HepG2 (cell line): ENCODE measurements around the gene BAHCC1. TPM values are rescaled to one million over a fixed set of nuclear protein-coding genes. Genes with fewer than 3 reads are reported as not detected.

Source experiments
- BHLHE40 ChIP-seq: IDR thresholded peaks from 2 replicates; pipeline ENCODE4 v1.6.1; 2011; ENCODE audit warnings: low read length, improper control_type of control experiment
- FOXA1 ChIP-seq, 2 experiments: fragments of 450-650 bp in 1 of 2; sonication (generic) in 1 of 2; formaldehyde crosslinking in 1 of 2; IDR thresholded peaks; 2 replicates each; pipeline versions ENCODE4 v1.4.0 to v1.6.1; 2016 to 2020; ENCODE audit warnings: missing genetic modification reagents in 1 of 2
- FOXM1 ChIP-seq: sonication (generic); formaldehyde crosslinking; IDR thresholded peaks from 2 replicates; pipeline ENCODE4 v1.5.0; 2020; ENCODE audit warnings: missing genetic modification reagents
- FOXP1 ChIP-seq, 2 experiments: fragments of 450-650 bp in 1 of 2; IDR thresholded peaks; 2 replicates each; pipeline ENCODE4 v1.6.1; 2017 to 2018; ENCODE audit warnings: antibody characterized with exemption in 1 of 2
- MATR3 ChIP-seq: sonication (generic); formaldehyde crosslinking; IDR thresholded peaks from 2 replicates; pipeline ENCODE4 v1.4.0; 2020; ENCODE audit warnings: missing genetic modification reagents
- MXI1 ChIP-seq: IDR thresholded peaks from 3 replicates; pipeline ENCODE4 v1.6.1; 2012; ENCODE audit warnings: low read depth, low read length, inconsistent platforms, borderline replicate concordance
- NCOA2 ChIP-seq: sonication (generic); formaldehyde crosslinking; IDR thresholded peaks from 2 replicates; pipeline ENCODE4 v1.8.0; 2022; ENCODE audit warnings: inconsistent platforms
- NPAS2 ChIP-seq: sonication (generic); formaldehyde crosslinking; IDR thresholded peaks from 2 replicates; pipeline ENCODE4 v1.8.0; 2022; ENCODE audit warnings: mild to moderate bottlenecking, missing genetic modification reagents, borderline replicate concordance
- PHB2 ChIP-seq: fragments of 450-650 bp; IDR thresholded peaks from 2 replicates; pipeline ENCODE4 v1.6.1; 2018; ENCODE audit not compliant: partially characterized antibody
- TAF1 ChIP-seq: sonication (generic); formaldehyde crosslinking; IDR thresholded peaks from 2 replicates; pipeline ENCODE4 v1.4.0; 2020; ENCODE audit warnings: missing genetic modification reagents
- ZNF180 ChIP-seq: sonication (generic); formaldehyde crosslinking; IDR thresholded peaks from 2 replicates; pipeline ENCODE4 v1.4.0; 2020; ENCODE audit warnings: low read depth, missing genetic modification reagents, borderline replicate concordance
- ZNF251 ChIP-seq: sonication (generic); formaldehyde crosslinking; IDR thresholded peaks from 2 replicates; pipeline ENCODE4 v1.9.0; 2021; ENCODE audit warnings: mild to moderate bottlenecking, missing genetic modification reagents
- ZNF441 ChIP-seq: sonication (generic); formaldehyde crosslinking; IDR thresholded peaks from 2 replicates; pipeline ENCODE4 v1.7.0; 2021; ENCODE audit warnings: missing genetic modification reagents, borderline replicate concordance
- ZNF550 ChIP-seq: sonication (generic); formaldehyde crosslinking; IDR thresholded peaks from 2 replicates; pipeline ENCODE4 v1.4.0; 2020; ENCODE audit warnings: mild to moderate bottlenecking, missing genetic modification reagents, borderline replicate concordance
- ZNF598 ChIP-seq: sonication (generic); formaldehyde crosslinking; IDR thresholded peaks from 2 replicates; pipeline ENCODE4 v1.5.1; 2020; ENCODE audit warnings: mild to moderate bottlenecking, missing genetic modification reagents, borderline replicate concordance
- ZNF616 ChIP-seq: sonication (generic); formaldehyde crosslinking; IDR thresholded peaks from 2 replicates; pipeline ENCODE4 v1.5.0; 2020; ENCODE audit warnings: low read depth, mild to moderate bottlenecking, missing genetic modification reagents
- ZNF790 ChIP-seq: sonication (generic); formaldehyde crosslinking; IDR thresholded peaks from 2 replicates; pipeline ENCODE4 v1.8.0; 2022; ENCODE audit warnings: missing genetic modification reagents, mild to moderate bottlenecking, borderline replicate concordance
- ZSCAN20 ChIP-seq: sonication (generic); formaldehyde crosslinking; IDR thresholded peaks from 2 replicates; pipeline ENCODE4 v1.4.0; 2020; ENCODE audit warnings: missing genetic modification reagents, mild to moderate bottlenecking, borderline replicate concordance
- polyA plus RNA-seq, 8 experiments: library from polyadenylated mRNA; depleted of rRNA in 3 of 8; stranded (reverse) in 7 of 8; unstranded in 1 of 8; fragments of >200 nt; fragmentation: Illumina TruSeq in 4 of 8; extraction: Trizol in 4 of 8; gene quantifications; 2 replicates each; pipeline versions ENCODE4 v1.2.1 to v1.2.3, GENCODE V29; 2011 to 2016; ENCODE audit warnings: low read depth in 4 of 8, missing spikeins in 1 of 8, mixed read lengths in 1 of 8; ENCODE audit not compliant: insufficient read depth in 1 of 8
- total RNA-seq, 5 experiments: library from RNA; depleted of rRNA; stranded (reverse); fragments of >200 nt; fragmentation: Illumina TruSeq; extraction: Trizol; gene quantifications; 2 replicates each; pipeline ENCODE4 v1.2.3, GENCODE V29; 2016; ENCODE audit warnings: low read depth in 1 of 5
- TF ChIP-seq, protein P1 (sequence below): sonication (generic); formaldehyde crosslinking; IDR thresholded peaks from 2 replicates; pipeline ENCODE4 v1.5.0; 2020; ENCODE audit warnings: mild to moderate bottlenecking, missing genetic modification reagents, borderline replicate concordance
- TF ChIP-seq, protein P2 (sequence below): IDR thresholded peaks from 2 replicates; pipeline ENCODE4 v1.6.1; 2016; ENCODE audit warnings: missing compliant biosample characterization, missing genetic modification reagents, borderline replicate concordance
- TF ChIP-seq, protein P3 (sequence below): sonication (generic); formaldehyde crosslinking; IDR thresholded peaks from 2 replicates; pipeline ENCODE4 v1.4.0; 2020; ENCODE audit warnings: missing genetic modification reagents

The BAHCC1 gene
- total and polyA plus RNA-seq, 2 of the 13 experiments (the other 11 are each of a cell fraction or from before 2014, with no cell fraction given): 1.4 to 1.7 TPM

DNA sequence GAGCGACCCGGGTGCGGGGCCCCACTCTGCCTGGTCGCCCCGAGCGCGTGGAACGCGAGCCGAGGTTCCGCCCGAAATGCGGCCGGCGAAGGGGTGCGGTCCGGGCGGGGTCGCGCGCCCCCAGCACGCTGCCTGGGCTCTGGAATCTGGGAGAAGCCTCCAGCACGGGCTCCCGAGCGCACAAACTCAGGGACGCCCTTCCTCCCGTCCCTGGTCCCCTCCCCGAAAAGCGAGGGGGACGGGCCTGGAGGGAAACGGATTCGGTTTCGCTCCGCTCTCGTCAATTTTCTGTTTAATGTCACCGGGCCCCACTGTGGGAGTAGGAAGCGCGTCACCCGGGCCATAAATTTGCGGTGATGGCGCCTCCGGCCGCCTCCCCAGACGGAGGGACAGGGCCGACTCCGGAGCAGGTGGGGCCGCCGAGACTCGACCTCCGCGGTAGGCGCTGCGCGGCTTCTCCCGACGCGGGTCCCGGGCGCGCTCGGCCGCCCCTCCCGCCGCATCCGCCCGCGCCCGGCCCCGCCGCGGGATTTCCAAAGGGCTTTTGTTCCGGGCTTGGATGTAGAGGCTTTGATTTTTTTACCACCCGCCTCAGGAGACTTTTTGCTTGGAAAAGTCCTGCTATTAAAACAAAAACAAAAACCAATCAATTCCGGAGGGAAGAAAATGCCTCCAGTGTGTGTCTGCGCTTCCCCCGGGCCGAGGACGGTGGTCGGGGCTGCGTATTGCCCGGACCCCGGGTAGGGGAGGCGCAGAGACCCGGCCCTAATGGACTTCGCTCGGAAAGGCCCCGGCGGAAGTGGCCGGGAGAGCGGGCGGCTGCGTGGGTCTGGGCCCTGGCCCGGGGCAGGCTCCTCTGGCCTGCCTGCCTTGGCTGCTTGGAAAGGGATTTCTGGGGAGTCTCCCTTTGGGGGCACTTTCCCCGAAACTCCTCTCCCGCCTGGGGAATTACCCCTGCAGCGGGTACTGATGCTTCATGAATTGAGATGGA lies 7.9 kb upstream of the BAHCC1 start (continued):
- TF ChIP-seq FOXP1 (IDR thresholded peaks at IDR 0.05) (no peak), FOXP1 (CRISPR knock-in tag; IDR thresholded peaks at IDR 0.05) (no peak), BHLHE40 (no peak), ZNF616 (CRISPR knock-in tag) (no peak), ZNF180 (CRISPR knock-in tag) (no peak), ZNF441 (CRISPR knock-in tag) (no peak), ZNF550 (CRISPR knock-in tag) (no peak), FOXM1 (CRISPR knock-in tag) (no peak), ZSCAN20 (CRISPR knock-in tag) (0 out of 2 replicates have a peak, but pooled peaks have one; percentile 40), ZNF790 (CRISPR knock-in tag) (no peak), FOXA1 (IDR thresholded peaks at IDR 0.05) (no peak), FOXA1 (CRISPR knock-in tag; IDR thresholded peaks at IDR 0.05) (no peak), TAF1 (CRISPR knock-in tag) (no peak; the same call in 1 of the 2 replicates), NCOA2 (no peak), PHB2 (no peak), MATR3 (CRISPR knock-in tag) (no peak), ZNF251 (CRISPR knock-in tag) (no peak), ZNF598 (CRISPR knock-in tag) (no peak), NPAS2 (no peak), MXI1 (no peak)
- TF ChIP-seq, protein P1, sequence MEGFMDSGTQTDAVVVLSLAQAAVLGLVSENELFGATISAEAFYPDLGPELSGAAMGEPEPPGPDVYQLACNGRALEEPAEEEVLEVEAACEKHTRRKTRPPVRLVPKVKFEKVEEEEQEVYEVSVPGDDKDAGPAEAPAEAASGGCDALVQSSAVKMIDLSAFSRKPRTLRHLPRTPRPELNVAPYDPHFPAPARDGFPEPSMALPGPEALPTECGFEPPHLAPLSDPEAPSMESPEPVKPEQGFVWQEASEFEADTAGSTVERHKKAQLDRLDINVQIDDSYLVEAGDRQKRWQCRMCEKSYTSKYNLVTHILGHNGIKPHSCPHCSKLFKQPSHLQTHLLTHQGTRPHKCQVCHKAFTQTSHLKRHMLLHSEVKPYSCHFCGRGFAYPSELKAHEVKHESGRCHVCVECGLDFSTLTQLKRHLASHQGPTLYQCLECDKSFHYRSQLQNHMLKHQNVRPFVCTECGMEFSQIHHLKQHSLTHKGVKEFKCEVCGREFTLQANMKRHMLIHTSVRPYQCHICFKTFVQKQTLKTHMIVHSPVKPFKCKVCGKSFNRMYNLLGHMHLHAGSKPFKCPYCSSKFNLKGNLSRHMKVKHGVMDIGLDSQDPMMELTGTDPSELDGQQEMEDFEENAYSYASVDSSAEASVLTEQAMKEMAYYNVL (CRISPR knock-in tag): no peak
- TF ChIP-seq, protein P2, sequence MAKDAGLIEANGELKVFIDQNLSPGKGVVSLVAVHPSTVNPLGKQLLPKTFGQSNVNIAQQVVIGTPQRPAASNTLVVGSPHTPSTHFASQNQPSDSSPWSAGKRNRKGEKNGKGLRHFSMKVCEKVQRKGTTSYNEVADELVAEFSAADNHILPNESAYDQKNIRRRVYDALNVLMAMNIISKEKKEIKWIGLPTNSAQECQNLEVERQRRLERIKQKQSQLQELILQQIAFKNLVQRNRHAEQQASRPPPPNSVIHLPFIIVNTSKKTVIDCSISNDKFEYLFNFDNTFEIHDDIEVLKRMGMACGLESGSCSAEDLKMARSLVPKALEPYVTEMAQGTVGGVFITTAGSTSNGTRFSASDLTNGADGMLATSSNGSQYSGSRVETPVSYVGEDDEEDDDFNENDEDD: no peak
- TF ChIP-seq, protein P3, sequence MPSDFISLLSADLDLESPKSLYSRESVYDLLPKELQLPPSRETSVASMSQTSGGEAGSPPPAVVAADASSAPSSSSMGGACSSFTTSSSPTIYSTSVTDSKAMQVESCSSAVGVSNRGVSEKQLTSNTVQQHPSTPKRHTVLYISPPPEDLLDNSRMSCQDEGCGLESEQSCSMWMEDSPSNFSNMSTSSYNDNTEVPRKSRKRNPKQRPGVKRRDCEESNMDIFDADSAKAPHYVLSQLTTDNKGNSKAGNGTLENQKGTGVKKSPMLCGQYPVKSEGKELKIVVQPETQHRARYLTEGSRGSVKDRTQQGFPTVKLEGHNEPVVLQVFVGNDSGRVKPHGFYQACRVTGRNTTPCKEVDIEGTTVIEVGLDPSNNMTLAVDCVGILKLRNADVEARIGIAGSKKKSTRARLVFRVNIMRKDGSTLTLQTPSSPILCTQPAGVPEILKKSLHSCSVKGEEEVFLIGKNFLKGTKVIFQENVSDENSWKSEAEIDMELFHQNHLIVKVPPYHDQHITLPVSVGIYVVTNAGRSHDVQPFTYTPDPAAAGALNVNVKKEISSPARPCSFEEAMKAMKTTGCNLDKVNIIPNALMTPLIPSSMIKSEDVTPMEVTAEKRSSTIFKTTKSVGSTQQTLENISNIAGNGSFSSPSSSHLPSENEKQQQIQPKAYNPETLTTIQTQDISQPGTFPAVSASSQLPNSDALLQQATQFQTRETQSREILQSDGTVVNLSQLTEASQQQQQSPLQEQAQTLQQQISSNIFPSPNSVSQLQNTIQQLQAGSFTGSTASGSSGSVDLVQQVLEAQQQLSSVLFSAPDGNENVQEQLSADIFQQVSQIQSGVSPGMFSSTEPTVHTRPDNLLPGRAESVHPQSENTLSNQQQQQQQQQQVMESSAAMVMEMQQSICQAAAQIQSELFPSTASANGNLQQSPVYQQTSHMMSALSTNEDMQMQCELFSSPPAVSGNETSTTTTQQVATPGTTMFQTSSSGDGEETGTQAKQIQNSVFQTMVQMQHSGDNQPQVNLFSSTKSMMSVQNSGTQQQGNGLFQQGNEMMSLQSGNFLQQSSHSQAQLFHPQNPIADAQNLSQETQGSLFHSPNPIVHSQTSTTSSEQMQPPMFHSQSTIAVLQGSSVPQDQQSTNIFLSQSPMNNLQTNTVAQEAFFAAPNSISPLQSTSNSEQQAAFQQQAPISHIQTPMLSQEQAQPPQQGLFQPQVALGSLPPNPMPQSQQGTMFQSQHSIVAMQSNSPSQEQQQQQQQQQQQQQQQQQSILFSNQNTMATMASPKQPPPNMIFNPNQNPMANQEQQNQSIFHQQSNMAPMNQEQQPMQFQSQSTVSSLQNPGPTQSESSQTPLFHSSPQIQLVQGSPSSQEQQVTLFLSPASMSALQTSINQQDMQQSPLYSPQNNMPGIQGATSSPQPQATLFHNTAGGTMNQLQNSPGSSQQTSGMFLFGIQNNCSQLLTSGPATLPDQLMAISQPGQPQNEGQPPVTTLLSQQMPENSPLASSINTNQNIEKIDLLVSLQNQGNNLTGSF (CRISPR knock-in tag): peak; percentile 32; the same call in 1 of the 2 replicates
